CD4-positive, alpha-beta T cell treated with Interleukin-1 beta for 1 hour (primary cell): Measurements from ENCODE around the gene RPUSD4.

Source experiments
- DNase-seq, 2 donors: peaks; one replicate each; pipeline ENCODE4 v3.0.0-alpha.2; 2020 to 2022

RPUSD4 gene

GRCh38 chr11:126210871-126211235, 597 bp downstream of the RPUSD4 start:
- DNase-seq: no peak

GRCh38 chr11:126207896-126208295, 3.6 kb downstream of the RPUSD4 start:
- DNase-seq: no peak

GRCh38 chr11:126205359-126205758, 6.1 kb downstream of the RPUSD4 start:
- DNase-seq: no peak

DNA sequence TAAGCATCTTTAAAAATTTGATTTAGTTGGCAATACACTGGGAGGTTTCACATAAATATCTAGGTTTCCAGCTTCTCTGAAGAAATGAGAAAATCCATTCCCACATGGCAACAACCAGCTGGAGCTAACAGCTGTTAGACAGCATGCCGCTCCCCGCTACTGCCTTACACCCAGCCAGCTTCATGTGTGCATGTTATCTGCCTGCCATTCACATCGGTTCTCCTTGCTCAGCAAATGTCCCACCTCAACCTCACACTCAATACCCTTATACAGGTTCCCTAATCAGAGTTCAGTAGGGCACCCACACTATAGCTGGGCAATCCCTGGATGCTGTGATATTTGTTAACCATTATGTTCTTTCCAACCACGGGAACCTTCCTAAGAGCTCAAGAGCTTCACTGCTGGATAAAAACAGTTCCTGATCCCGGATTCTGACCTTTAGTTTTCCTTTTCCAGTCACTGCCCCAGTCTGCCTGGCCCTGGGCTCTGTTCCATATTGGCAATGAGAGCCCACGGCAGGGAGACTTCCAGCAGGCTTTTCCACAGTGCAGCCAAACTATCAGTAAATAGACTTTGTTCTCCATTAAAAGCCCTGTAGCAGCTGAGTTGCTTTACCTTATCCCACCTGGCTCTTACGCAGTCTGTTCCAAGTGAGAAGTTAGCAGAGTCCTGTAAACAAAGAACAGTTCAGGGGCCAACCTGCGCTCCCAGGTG, 8.6 kb downstream of the RPUSD4 start:
- DNase-seq: no peak

DNA sequence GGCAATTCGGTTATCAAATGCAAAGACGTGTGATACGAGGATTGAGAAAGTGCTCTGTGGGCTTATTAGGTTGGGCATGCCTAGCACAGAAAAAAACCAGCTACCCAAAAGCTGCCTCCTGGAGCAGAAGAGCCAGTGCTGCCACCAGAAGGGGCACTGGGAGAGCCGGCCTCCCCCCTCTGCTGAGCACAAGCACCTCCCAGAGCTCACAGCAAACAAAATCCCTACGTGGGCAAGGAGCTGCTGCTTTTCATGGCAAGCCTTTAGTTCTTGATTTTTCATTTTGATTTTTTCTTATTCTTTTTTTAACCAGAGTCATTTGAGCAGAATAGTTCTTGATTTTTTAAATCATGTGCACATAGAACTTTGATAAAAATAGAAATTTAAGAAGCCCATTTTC, 12.8 kb downstream of the RPUSD4 start:
- DNase-seq: no peak

- no peak for DNase-seq
These were observed 14.0 kb downstream of the RPUSD4 start for GRCh38 chr11:126197277-126197939.

DNA sequence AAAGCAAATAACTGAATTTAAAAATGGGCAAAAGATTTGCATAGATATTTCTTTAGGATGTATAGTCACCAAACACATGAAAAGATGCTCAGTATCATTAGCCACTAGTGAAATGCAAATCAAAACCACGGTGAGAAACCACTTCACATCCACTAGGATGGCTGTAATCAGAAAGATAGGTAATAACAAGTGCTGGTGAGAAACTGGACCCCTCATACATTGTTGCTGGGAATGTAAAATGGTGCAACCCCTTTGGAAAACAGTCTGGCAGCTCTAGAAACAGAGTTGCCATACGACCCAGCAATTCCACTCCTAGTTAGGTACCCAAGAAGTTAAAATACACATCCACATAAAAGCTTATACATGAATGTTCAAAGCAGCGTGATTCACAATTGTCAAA, 16.3 kb downstream of the RPUSD4 start:
- no peak for DNase-seq

DNA sequence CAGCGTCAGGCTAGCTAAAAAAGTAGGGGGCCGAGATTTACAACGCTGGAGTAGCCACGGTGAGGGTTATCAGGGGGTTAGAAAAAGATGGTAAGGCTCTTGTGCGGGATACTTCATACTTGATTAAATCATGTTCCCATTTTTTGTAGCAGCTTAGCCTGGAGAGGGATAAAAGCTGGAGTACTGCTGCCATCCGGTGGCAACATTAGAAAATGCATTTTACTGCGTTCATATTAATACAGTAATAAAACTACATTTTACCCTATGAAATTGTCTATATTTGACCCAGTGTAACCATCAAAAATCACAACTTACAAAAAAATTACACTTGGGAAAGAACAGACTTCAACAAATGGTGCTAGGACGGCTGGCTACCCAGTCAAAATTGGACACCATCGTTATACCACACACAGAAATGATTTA, 17.3 kb downstream of the RPUSD4 start:
- peak in 1 of 2 donors; percentile 38 for DNase-seq

DNA sequence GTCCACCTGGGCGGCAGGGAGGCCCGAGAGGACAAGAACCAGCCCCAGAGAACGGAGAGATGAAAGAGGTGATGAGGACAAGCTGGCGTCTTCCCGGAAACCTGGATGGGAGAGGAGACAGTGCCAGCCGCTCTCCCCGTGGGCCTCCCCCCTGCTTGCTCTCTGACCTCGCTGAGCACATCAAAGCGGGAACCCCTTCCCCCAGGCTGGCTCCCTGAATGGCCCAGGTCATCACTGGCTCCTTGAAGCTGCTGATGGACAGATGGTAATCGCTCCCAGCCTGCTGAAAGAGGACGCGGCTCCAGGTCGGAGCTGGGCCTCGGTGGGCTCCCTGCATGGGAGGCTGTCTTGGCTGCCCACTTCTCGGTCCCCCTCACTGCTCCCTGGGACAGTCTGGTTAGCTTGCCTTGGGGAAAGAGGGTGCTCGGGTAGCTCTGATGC, 18.4 kb downstream of the RPUSD4 start:
- no peak for DNase-seq

- no peak for DNase-seq
These were observed 19.1 kb downstream of the RPUSD4 start for GRCh38 chr11:126192361-126192760.

GRCh38 chr11:126191379-126192073, 19.9 kb downstream of the RPUSD4 start:
- no peak for DNase-seq

DNA sequence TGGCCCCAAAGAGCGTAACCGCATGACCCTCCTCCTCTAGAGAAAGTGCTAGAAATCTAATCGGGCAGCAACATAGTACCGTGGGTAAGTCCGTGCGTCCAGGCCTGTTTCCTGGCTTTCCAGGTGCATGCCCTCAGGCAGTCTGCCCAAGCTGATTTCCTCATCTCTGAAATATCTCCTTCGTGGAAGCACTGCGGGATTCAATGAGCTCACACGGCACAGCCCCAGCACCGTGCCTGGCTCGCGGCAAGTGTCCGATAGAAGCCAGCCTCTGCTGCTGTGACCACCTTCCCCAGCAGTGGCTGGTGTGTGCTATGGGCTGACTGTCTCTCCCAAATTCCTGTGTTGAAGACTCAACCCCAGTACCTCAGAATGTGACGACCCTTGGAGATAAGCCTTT, 20.7 kb downstream of the RPUSD4 start:
- no peak for DNase-seq

DNA sequence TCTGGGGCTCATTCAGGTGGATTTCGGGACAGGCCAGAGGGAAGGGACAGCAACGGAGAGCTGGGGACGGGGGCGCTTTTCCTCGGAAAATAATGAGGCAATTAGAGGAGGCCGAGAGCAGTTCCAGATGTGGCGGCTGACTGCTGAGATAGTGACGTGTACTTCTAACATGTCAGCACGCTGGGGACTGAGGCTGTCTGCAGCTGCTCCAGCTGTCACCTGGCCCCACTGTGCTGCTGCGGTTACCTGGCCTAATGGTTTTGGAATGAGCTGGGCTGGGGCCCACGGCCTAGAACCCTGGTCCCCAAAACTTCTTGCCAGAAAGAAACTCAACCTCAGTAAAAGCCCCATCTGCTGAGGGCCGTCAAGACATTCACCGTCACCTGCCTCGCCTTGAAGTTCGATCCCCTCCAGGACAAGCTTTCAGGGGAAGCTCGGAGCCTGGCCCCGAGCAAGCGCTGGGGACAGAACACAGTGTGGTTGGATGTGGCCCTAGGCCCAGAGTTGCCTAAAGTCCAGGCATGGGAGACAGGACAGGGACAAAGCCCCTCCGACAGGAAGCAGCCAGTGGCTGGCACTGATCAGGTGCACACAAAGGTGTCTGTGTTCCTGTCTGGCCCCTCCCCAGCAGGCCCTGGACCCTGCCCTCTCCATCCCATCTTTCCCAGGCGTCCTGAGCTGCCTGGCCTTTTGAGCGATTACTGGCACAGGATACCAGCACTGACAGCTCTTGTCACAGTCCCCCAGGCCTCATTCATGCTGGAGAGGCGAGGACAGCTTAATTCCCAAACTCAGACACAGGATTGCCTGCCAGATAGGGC, 22.1 kb downstream of the RPUSD4 start:
- DNase-seq: no peak

GRCh38 chr11:126188332-126189108, 22.9 kb downstream of the RPUSD4 start:
- no peak for DNase-seq

GRCh38 chr11:126186708-126187529, 24.5 kb downstream of the RPUSD4 start:
- DNase-seq: no peak

DNA sequence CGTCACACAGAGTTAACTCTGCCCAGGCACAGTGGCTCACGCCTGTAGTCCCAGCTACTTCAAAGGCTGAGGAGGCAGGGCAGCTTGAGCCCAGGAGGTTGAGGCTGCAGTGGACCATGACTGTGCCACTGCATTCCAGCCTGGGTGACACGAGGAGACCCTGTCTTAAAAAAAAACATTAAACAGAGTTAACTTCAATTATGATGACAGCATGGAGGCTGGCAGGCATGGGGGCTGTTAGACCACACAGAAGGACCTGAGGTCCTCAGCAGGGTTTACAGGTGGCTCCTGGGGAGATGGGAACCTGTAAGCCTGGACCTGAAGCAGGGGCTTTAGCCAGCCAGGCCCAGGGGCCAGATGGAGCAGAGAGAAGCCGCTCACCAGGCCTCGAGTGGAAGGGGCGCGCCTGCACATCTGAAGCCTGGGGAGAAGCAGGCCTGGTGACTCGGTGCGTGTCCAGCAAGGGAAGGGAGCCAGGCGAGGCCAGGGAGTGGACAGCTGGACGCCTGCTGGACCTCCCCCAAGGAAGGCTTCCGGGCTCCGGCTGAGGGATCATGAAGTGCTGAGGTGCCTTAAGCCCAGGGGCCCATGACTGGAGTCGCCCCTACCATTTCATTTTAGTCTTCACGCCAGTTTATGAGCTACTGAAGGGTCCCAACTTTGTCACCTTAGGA, 25.3 kb downstream of the RPUSD4 start:
- no peak for DNase-seq

GRCh38 chr11:126185259-126186024, 26.0 kb downstream of the RPUSD4 start:
- DNase-seq: no peak

DNA sequence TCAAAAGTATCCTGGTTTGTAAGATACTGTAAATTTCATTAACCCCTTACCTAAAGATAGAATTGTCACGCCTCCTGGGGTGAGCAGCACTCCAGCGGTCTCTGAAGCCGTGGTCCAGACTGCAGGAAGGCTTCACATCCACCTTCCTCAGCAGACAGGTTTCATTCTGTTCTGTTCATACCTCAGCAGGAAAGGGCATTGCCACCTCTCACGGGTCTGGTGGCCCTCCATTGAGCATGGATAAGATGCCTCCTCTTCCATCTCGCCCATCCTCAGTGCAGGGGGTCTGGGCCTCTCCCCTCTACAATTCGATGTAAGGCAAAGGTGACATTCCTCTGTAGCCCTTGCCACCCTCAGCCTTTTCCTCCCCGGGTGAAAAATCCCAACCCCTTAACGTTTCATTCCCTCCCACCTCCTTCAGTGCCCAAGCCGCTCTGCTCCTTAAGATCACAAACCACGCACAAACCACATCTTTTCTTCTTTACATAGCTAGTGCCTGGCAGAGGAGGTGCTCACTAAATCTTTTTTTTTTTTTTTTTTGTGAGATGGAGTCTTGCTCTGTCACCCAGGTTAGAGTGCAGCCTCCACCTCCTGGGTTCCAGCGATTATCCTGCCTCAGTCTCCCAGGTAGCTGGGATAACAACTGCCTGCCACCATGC, 28.5 kb downstream of the RPUSD4 start:
- DNase-seq: no peak

GRCh38 chr11:126181939-126182730, 29.3 kb downstream of the RPUSD4 start:
- DNase-seq: no peak
